HG02763 (cell line): Measurements from ENCODE around the gene ADCY6.
"Not testable (repeated sequence)": the region's sequence is repeated elsewhere in the genome, so short reads cannot be mapped to it uniquely, and the experiment has no call there.

Experiments
- ATAC-seq: cut with Tn5 transposase; IDR thresholded peaks from one replicate; pipeline ENCODE4 v1.9.1; 2021; ENCODE audit warnings: mild to moderate bottlenecking, moderate library complexity; ENCODE audit not compliant: unreplicated experiment

Gene ADCY6

GRCh38 chr12:48764521-48764920 lies 24.4 kb downstream of the ADCY6 start:
- ATAC-seq = no peak

- ATAC-seq = no peak
These were observed 30.2 kb downstream of the ADCY6 start for GRCh38 chr12:48758737-48759136.

- no peak for ATAC-seq
These were observed 30.7 kb downstream of the ADCY6 start for GRCh38 chr12:48758186-48758585.

- ATAC-seq = no peak
These were observed 38.0 kb downstream of the ADCY6 start for GRCh38 chr12:48750769-48751356.

GRCh38 chr12:48750215-48750614 lies 38.7 kb downstream of the ADCY6 start:
- no peak for ATAC-seq

GRCh38 chr12:48744251-48745008 lies 44.5 kb downstream of the ADCY6 start:
- no peak for ATAC-seq

- ATAC-seq = no peak
These were observed 49.1 kb downstream of the ADCY6 start for GRCh38 chr12:48739618-48740269.

GRCh38 chr12:48736456-48736855 lies 52.4 kb downstream of the ADCY6 start:
- no peak for ATAC-seq

GRCh38 chr12:48728807-48729206 lies 60.1 kb downstream of the ADCY6 start:
- ATAC-seq = no peak

- ATAC-seq = not testable (repeated sequence)
These were observed 68.2 kb downstream of the ADCY6 start for GRCh38 chr12:48720737-48721136.

- ATAC-seq = not testable (repeated sequence)
These were observed 68.7 kb downstream of the ADCY6 start for GRCh38 chr12:48720171-48720570.

GRCh38 chr12:48719002-48719401 lies 69.9 kb downstream of the ADCY6 start:
- ATAC-seq = not testable (repeated sequence)

GRCh38 chr12:48717252-48717695 lies 71.6 kb downstream of the ADCY6 start:
- ATAC-seq = no peak

- ATAC-seq = peak; percentile 98
These were observed 72.2 kb downstream of the ADCY6 start, which contains the start of gene CCNT1 for GRCh38 chr12:48716493-48717251. TSS of gene CCNT1 (minus strand) at chr12:48716707. CDS start at chr12:48716675, 32 bp downstream.
